PFSK-1 (cell line): ENCODE measurements around the gene PCBP3.

ENCODE experiments used
- FOXP2 ChIP-seq: optimal IDR thresholded peaks from 2 replicates; pipeline ENCODE3; 2011; ENCODE audit warnings: borderline replicate concordance, control low read depth, inconsistent platforms; ENCODE audit not compliant: insufficient read depth; ENCODE audit errors: extremely low read length, extremely low read depth
- POLR2AphosphoS5 ChIP-seq: IDR thresholded peaks from 2 replicates; pipeline ENCODE4 v1.6.1; 2012; ENCODE audit warnings: low read depth, mild to moderate bottlenecking, control low read depth, low read length, moderate library complexity
- SIN3A ChIP-seq: IDR thresholded peaks from 2 replicates; pipeline ENCODE4 v1.6.1; 2012; ENCODE audit warnings: mild to moderate bottlenecking, low read length, moderate library complexity, borderline replicate concordance; ENCODE audit not compliant: insufficient read depth
- TAF1 ChIP-seq: IDR thresholded peaks from 2 replicates; pipeline ENCODE4 v1.6.1; 2012; ENCODE audit warnings: low read length, control low read depth, borderline replicate concordance; ENCODE audit not compliant: insufficient read depth
- TF ChIP-seq, protein P1 (sequence below), 2 experiments: IDR thresholded peaks; 2 replicates each; pipeline versions ENCODE4 v1.6.1 to v1.8.0; 2011 to 2012; ENCODE audit warnings: low read depth in 2 of 2, low read length in 2 of 2, control low read depth in 1 of 2, inconsistent platforms in 1 of 2, mild to moderate bottlenecking in 1 of 2, moderate library complexity in 1 of 2; ENCODE audit not compliant: insufficient read depth in 1 of 2

Gene PCBP3

GRCh38 chr21:45926281-45926680 is 282.8 kb downstream of the PCBP3 start:
- TF ChIP-seq POLR2AphosphoS5 (no peak), FOXP2 (no peak), SIN3A (no peak), TAF1 (no peak)
- TF ChIP-seq, protein P1, sequence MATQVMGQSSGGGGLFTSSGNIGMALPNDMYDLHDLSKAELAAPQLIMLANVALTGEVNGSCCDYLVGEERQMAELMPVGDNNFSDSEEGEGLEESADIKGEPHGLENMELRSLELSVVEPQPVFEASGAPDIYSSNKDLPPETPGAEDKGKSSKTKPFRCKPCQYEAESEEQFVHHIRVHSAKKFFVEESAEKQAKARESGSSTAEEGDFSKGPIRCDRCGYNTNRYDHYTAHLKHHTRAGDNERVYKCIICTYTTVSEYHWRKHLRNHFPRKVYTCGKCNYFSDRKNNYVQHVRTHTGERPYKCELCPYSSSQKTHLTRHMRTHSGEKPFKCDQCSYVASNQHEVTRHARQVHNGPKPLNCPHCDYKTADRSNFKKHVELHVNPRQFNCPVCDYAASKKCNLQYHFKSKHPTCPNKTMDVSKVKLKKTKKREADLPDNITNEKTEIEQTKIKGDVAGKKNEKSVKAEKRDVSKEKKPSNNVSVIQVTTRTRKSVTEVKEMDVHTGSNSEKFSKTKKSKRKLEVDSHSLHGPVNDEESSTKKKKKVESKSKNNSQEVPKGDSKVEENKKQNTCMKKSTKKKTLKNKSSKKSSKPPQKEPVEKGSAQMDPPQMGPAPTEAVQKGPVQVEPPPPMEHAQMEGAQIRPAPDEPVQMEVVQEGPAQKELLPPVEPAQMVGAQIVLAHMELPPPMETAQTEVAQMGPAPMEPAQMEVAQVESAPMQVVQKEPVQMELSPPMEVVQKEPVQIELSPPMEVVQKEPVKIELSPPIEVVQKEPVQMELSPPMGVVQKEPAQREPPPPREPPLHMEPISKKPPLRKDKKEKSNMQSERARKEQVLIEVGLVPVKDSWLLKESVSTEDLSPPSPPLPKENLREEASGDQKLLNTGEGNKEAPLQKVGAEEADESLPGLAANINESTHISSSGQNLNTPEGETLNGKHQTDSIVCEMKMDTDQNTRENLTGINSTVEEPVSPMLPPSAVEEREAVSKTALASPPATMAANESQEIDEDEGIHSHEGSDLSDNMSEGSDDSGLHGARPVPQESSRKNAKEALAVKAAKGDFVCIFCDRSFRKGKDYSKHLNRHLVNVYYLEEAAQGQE (IDR thresholded peaks at IDR 0.05; ENCODE audit: insufficient read depth in 1 of 2, low read depth in 2 of 2, low read length in 2 of 2): no peak

DNA sequence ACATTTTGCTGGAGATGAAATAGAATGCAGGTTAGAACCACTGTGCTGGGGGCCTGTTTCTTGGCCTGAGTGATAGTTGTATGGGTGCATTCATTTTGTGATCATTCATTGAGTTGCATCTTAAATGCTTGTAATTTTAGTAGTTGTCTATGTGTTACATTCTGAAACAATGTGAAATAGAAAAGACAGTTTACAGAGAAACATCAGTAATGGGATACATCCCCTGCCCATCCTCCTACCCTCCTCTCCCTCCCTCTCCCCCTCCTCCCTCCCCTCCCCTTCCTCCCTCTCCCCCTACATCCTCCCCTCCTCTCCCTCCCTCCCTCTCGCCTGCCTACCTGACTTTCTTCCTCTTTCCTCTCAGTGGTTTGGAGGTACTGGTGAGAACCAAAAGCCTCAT is 283.5 kb downstream of the PCBP3 start:
- TF ChIP-seq SIN3A (no peak), FOXP2 (no peak), POLR2AphosphoS5 (no peak), TAF1 (no peak)
- TF ChIP-seq, protein P1 (IDR thresholded peaks at IDR 0.05; ENCODE audit: insufficient read depth in 1 of 2, low read depth in 2 of 2, low read length in 2 of 2): no peak

- TF ChIP-seq, protein P1 (IDR thresholded peaks at IDR 0.05; ENCODE audit: insufficient read depth in 1 of 2, low read depth in 2 of 2, low read length in 2 of 2): no peak
- TF ChIP-seq FOXP2 (no peak), TAF1 (no peak)
Observed at GRCh38 chr21:45927851-45928850, 284.6 kb downstream of the PCBP3 start.

DNA sequence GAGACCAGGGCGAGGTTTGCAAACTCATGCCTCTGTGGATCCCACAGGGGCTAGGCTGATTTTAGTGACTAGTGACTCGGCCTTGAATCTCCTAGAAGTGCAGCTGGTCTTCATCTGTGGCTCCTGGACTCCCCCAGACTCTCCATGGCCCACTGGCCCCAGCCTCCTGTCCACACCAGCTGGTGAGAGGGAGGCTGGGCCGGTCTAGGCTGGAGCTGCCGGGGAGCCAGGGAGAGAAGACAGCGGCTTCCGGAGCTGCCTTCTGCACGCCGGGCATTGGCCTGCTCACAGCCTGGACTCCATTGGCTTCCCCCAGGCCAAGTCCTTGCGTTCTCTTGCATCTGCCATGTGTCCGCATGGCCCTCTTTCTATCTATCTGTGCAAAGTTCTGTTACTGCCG is 285.9 kb downstream of the PCBP3 start:
- TF ChIP-seq, protein P1 (IDR thresholded peaks at IDR 0.05; ENCODE audit: insufficient read depth in 1 of 2, low read depth in 2 of 2, low read length in 2 of 2): no peak
- TF ChIP-seq SIN3A: no peak
